ENCODE data around the gene PHACTR1. TPM values are rescaled to one million over a fixed set of nuclear protein-coding genes. Genes with fewer than 3 reads are reported as not detected.

PHACTR1 gene
- total RNA-seq, 4 donors from 2014 or later = 1.2 to 3.2 (median 1.6) TPM; not detected in 1

GRCh38 chr6:13299403-13299821, 582.8 kb downstream of the PHACTR1 start:
- Histone ChIP-seq H3K27me3 (no peaks in the 10 kb centered on the region), H3K36me3 (peaks cover 0 to 6% (median 0%) of the 10 kb centered on the region in 4 donors), H3K27ac (no peak overlapping the region), H3K4me3 (no peak overlapping the region), H3K4me1 (peaks cover 15 to 25% (median 22%) of the 10 kb centered on the region in 4 donors), H3K9me3 (no peaks in the 10 kb centered on the region)
- intact Hi-C loops (cut with DNase I; ENCODE audit: low total_unique reads) (no loop called here), in situ Hi-C loops (cut with MboI; ENCODE audit: low pct_ligation_motif_present in 1 of 4, low pct_unique_long_range_greater_than_20kb in 1 of 4, low sequenced_read_pairs in 3 of 4) (no loop called here)
- DNase-seq = no peak
- WGBS, 2 donors (ENCODE audit: low coverage in 1 of 2) = 91 to 100% methylated on average over 7 to 11 of the region's 11 CpGs
- TF ChIP-seq, protein P1, sequence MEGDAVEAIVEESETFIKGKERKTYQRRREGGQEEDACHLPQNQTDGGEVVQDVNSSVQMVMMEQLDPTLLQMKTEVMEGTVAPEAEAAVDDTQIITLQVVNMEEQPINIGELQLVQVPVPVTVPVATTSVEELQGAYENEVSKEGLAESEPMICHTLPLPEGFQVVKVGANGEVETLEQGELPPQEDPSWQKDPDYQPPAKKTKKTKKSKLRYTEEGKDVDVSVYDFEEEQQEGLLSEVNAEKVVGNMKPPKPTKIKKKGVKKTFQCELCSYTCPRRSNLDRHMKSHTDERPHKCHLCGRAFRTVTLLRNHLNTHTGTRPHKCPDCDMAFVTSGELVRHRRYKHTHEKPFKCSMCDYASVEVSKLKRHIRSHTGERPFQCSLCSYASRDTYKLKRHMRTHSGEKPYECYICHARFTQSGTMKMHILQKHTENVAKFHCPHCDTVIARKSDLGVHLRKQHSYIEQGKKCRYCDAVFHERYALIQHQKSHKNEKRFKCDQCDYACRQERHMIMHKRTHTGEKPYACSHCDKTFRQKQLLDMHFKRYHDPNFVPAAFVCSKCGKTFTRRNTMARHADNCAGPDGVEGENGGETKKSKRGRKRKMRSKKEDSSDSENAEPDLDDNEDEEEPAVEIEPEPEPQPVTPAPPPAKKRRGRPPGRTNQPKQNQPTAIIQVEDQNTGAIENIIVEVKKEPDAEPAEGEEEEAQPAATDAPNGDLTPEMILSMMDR (IDR thresholded peaks at IDR 0.05) = no peak
- TF ChIP-seq POLR2AphosphoS5 (IDR thresholded peaks at IDR 0.05) = no peak
- TF ChIP-seq POLR2A (IDR thresholded peaks at IDR 0.05) = no peak
- TF ChIP-seq EP300 (IDR thresholded peaks at IDR 0.05; ENCODE audit: low read depth) = no peak

GRCh38 chr6:13299918-13300317, 583.4 kb downstream of the PHACTR1 start:
- H3K4me3 ChIP-seq = no peak overlapping the region
- H3K27me3 ChIP-seq = no peaks in the 10 kb centered on the region
- in situ Hi-C loops (cut with MboI; ENCODE audit: low pct_ligation_motif_present in 1 of 4, low pct_unique_long_range_greater_than_20kb in 1 of 4, low sequenced_read_pairs in 3 of 4) = no loop called here
- no peaks in the 10 kb centered on the region for H3K9me3 ChIP-seq
- no peak overlapping the region for H3K27ac ChIP-seq
- WGBS, 2 donors (ENCODE audit: low coverage in 1 of 2) = 65 to 94% methylated on average over 2 to 6 of the region's 6 CpGs
- DNase-seq = no peak
- TF ChIP-seq, protein P1 (IDR thresholded peaks at IDR 0.05) = no peak
- TF ChIP-seq POLR2A (IDR thresholded peaks at IDR 0.05) (no peak), POLR2AphosphoS5 (IDR thresholded peaks at IDR 0.05) (no peak), EP300 (IDR thresholded peaks at IDR 0.05; ENCODE audit: low read depth) (no peak)
- intact Hi-C loops (cut with DNase I; ENCODE audit: low total_unique reads) = no loop called here
- H3K4me1 ChIP-seq = peaks cover 16 to 29% (median 24%) of the 10 kb centered on the region in 4 donors
- H3K36me3 ChIP-seq = peaks cover 0 to under 1% (median 0%) of the 10 kb centered on the region in 4 donors

- 88% methylated on average over 6 to 9 of the region's 9 CpGs for WGBS, 2 donors (ENCODE audit: low coverage in 1 of 2)
Observed at GRCh38 chr6:13300643-13301590, 584.4 kb downstream of the PHACTR1 start.

GRCh38 chr6:13302291-13302690, 585.7 kb downstream of the PHACTR1 start:
- intact Hi-C loops (cut with DNase I; ENCODE audit: low total_unique reads) = no loop called here
- no peak for DNase-seq
- H3K9me3 ChIP-seq = no peaks in the 10 kb centered on the region
- peaks cover 16 to 29% (median 24%) of the 10 kb centered on the region in 4 donors for H3K4me1 ChIP-seq
- WGBS, 2 donors (ENCODE audit: low coverage in 1 of 2) = 73 to 100% methylated on average over 1 to 7 of the region's 7 CpGs
- H3K36me3 ChIP-seq = peaks cover 0 to 5% (median 0%) of the 10 kb centered on the region in 4 donors
- no peak for TF ChIP-seq POLR2AphosphoS5 (IDR thresholded peaks at IDR 0.05)
- H3K4me3 ChIP-seq = no peak overlapping the region
- peak overlapping the region; percentile 71 to 84 (median 80) for H3K27ac ChIP-seq
- in situ Hi-C loops (cut with MboI; ENCODE audit: low pct_ligation_motif_present in 1 of 4, low pct_unique_long_range_greater_than_20kb in 1 of 4, low sequenced_read_pairs in 3 of 4) = no loop called here
- no peaks in the 10 kb centered on the region for H3K27me3 ChIP-seq

More at GRCh38 chr6:13300643-13301590, 584.4 kb downstream of the PHACTR1 start:
- H3K36me3 ChIP-seq = no peaks in the 10 kb centered on the region
- peaks cover 16 to 29% (median 24%) of the 10 kb centered on the region in 4 donors for H3K4me1 ChIP-seq
- no peak for TF ChIP-seq POLR2A (IDR thresholded peaks at IDR 0.05)
- no peak for TF ChIP-seq POLR2AphosphoS5 (IDR thresholded peaks at IDR 0.05)
- TF ChIP-seq, protein P1 (IDR thresholded peaks at IDR 0.05) = no peak
- no peak for TF ChIP-seq EP300 (IDR thresholded peaks at IDR 0.05; ENCODE audit: low read depth)
- no peaks in the 10 kb centered on the region for H3K9me3 ChIP-seq
- intact Hi-C loops (cut with DNase I; ENCODE audit: low total_unique reads) = no loop called here
- DNase-seq = no peak
- no peak overlapping the region for H3K4me3 ChIP-seq
- no peaks in the 10 kb centered on the region for H3K27me3 ChIP-seq
- no peak overlapping the region for H3K27ac ChIP-seq
- in situ Hi-C loops (cut with MboI; ENCODE audit: low pct_ligation_motif_present in 1 of 4, low pct_unique_long_range_greater_than_20kb in 1 of 4, low sequenced_read_pairs in 3 of 4) = no loop called here
